NCI-H2171 (cell line): ENCODE measurements around the gene MAK.
"Not testable (repeated sequence)": the region's sequence is repeated elsewhere in the genome, so short reads cannot be mapped to it uniquely, and the experiment has no call there.

ENCODE experiments used
- DNase-seq: peaks from one replicate; lab custom pipeline; 2025; lab: John Stamatoyannopoulos, UW

MAK gene

GRCh38 chr6:10722820-10723566, 115.3 kb downstream of the MAK start, which contains the start of gene TMEM14C:
Gene TMEM14C (plus strand): TSS chr6:10723070. CDS start chr6:10724614, 1,544 bp downstream.
- peak; percentile 79 for DNase-seq

DNA sequence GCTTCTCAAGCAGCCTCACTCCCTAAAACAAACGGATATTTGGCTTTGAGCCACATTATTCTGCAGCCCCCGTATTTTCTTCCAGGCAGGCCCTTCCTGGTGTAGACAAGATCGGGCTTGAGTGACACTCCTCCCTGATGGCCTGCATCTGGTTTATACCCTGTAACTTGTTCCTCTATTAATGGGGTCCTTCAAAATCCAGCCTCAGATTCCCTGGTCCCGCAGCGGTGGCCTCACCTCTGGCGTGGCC, 115.8 kb downstream of the MAK start:
- no peak for DNase-seq

DNA sequence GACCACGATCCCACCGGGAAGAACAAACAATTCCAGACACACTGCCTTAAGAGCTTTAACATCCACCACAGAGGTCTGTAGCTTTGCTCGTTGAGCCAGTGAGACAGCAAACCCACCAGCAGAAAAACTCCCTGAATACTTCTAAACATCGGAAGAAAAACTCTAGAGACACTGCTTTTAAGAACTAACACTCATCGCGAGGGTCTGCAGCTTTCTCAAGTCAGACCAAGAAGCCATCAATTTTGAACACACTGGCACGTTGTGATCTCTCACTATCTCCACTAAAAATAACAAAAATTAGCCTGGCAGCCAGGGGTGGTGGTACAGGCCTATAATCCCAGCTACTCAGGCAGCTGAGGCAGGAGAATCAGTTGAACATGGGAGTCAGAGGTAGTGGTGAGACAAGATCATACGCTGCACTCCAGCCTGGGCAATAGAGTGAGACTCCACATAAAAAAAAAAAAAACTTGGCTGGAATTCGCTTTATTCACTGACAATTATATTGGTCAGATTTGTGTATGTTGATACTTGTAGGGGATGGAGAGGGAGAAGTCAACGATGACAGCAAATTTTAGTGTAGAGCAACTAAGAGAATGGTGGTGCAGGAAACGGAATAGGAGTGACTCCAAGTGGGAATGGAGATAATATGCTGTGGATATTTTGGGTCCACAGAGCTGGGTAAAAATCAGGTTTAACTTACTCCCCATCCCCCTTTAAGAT, 116.3 kb downstream of the MAK start:
- DNase-seq: no peak

DNA sequence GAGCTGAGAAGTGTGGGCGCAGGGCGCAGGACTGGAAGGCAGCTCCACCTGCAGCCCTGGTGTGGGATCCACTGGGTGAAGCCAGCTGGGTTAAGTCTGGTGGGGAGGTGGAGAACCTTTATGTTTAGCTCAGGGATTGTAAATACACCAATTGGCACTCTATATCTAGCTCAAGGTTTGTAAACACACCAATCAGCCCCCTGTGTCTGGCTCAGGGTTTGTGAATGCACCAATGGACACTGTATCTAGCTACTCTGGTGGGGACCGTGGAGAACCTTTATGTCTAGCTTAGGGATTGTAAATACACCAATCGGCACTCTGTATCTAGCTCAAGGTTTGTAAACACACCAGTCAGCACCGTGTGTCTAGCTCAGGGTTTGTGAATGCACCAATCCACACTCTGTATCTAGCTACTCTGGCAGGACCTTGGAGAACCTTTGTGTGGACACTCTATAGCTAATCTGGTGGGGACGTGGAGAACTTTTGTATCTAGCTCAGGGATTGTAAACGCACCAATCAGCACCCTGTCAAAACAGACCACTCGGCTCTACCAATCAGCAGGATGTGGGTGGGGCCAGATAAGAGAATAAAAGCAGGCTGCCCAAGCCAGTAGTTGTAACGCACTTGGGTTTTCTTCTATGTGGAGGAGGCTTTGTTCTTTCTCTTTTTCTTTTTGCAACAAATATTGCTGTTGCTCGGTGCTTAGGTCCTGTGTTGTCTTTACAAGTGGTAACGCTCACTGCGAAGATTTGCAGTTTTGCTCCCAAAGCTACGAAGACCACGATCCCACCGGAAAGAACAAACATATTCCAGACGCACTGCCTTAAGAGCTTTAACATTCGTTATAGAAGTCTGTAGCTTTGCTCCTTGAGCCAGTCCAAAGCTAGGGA, 117.1 kb downstream of the MAK start:
- DNase-seq: not testable (repeated sequence)

GRCh38 chr6:10720265-10720959, 117.9 kb downstream of the MAK start:
- no peak for DNase-seq

DNA sequence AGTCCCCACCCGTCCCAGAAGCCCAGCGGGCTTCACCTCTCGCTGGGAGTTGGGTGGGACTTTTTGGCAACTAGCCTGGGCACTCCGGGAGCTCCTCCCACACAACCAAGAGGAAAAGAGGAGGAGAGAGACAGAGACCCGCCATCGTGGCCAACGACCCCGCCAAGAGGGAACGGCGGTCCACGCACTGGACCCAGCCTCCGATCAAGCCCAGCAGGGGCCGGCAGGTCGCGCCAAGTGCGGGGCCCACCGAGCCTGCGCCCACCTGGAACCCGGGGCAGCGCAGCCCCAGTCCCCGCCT, 118.4 kb downstream of the MAK start:
- no peak for DNase-seq

- no peak for DNase-seq
These were observed 118.9 kb downstream of the MAK start for GRCh38 chr6:10719296-10719963.

GRCh38 chr6:10713962-10714361, 124.4 kb downstream of the MAK start:
- no peak for DNase-seq
